AG09319 (cell line): Measurements from ENCODE around the gene ASNSD1.

ENCODE experiments used
- DNase-seq: peaks from one replicate; pipeline ENCODE4 v3.0.0-alpha.2; 2010; ENCODE audit warnings: low read depth; ENCODE audit errors: extremely low read depth
- CTCF ChIP-seq: IDR thresholded peaks from 2 replicates; pipeline ENCODE4 v1.5.1; 2011; ENCODE audit warnings: low read depth, mild to moderate bottlenecking, inconsistent platforms, low read length, moderate library complexity

The ASNSD1 gene

DNA sequence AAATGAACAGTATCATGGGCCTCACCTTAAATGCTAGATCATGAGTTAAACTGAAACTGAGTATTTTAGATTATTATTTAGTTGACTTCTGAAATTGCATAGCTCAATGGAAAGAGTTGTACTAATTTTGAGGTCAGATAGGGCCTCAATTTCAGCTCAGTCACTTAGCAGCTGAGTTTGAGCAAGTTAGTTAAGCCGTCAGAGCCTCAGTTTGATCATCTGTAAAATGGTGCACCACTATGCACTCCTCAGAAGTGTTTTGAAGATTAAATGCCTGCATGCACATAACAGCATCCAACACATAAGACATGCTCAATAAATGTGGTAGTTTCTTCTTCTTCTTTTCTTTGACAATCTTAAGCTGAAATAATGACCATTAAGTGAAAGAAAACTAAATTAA is 38.2 kb upstream of the ASNSD1 start:
- no peak for DNase-seq
- no peak for TF ChIP-seq CTCF

- no peak for DNase-seq
- no peak for TF ChIP-seq CTCF
Measured at GRCh38 chr2:189624648-189625355, 36.5 kb upstream of the ASNSD1 start.

DNA sequence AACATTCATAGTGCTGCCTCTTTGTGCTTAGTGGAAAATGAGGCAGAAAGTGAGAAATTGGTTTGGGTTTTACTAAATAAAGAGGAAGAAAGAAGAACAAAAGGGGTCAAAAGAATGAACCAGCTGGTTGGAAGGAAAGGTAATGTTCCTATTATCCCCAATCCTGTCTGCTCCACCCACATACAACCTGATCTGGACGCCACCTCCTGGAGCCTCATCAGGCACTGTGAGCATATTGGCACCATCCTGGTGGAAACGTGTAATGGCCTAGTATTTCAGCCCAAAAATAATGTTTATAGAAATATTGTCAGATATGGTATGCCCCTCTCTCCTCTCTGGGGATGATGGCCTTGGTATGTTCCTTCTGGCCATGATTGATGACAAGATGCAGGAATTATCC is 35.6 kb upstream of the ASNSD1 start:
- TF ChIP-seq CTCF, result no peak
- no peak for DNase-seq

DNA sequence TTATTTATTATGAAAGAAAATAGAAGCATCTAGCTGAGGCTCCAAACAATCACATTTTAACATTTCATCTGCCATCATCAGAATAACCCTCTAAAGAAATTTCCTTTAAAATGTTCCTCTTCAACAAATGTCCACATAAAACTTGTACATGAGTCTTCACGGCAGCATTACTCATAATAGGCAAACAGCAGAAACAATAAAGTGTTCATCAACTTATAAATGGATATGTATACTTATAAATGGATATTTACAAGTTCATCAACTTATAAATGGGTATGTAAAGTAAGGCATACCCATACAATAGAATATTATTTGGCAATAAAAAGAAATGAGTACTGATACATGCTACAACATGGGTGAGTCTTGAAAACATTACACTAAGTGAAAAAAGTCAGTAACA is 33.5 kb upstream of the ASNSD1 start:
- DNase-seq, result no peak
- no peak for TF ChIP-seq CTCF

DNA sequence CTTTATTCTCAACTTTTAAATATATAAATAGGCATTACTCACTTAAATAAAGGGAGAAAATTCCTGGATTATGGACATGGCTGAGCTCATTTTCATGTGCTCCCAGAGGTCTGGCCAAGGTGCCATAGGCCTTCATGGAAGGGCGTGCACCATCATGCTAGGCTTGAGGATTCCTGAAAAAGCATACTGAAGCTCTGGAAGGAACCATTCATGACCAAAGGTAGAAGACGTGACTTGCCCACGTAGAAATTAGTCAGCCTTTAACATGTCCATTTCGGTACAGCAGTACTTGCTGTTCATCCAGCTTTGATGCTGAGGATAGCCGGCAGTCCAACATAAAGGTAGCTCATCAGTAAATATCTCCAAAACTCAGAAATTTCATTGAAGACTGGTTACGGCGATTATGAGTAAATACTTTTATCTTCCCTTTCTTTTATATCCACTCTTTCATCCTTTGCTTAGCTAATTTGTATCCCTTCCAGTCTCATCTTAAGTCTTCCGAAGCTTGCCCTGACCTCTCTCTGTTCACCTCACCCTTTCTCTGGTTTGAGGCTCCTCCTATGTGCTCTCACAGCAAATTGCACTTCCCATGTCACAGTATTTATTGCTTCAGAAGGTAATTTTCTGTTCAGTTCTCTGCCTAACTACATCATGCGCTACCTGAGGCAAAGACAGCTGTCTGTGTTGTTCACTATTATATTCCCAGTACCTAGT is 32.3 kb upstream of the ASNSD1 start:
- no peak for DNase-seq
- TF ChIP-seq CTCF, result no peak

- DNase-seq, result no peak
- TF ChIP-seq CTCF, result no peak
Measured at GRCh38 chr2:189629531-189630453, 31.5 kb upstream of the ASNSD1 start.
